ENCODE measurements around the gene NKD1.

GRCh38 chr16:50641818-50642187 lies 93.6 kb downstream of the NKD1 start:
- TF ChIP-seq EZH2 (IDR thresholded peaks at IDR 0.05; ENCODE audit: insufficient read depth, poor library complexity, severe bottlenecking) (no peak), EZH2phosphoT487 (IDR thresholded peaks at IDR 0.05; ENCODE audit: insufficient read depth, low read depth) (no peak)

Measured in GM23248 (cell line).